Measurements from ENCODE around the gene IGFL4.

DNA sequence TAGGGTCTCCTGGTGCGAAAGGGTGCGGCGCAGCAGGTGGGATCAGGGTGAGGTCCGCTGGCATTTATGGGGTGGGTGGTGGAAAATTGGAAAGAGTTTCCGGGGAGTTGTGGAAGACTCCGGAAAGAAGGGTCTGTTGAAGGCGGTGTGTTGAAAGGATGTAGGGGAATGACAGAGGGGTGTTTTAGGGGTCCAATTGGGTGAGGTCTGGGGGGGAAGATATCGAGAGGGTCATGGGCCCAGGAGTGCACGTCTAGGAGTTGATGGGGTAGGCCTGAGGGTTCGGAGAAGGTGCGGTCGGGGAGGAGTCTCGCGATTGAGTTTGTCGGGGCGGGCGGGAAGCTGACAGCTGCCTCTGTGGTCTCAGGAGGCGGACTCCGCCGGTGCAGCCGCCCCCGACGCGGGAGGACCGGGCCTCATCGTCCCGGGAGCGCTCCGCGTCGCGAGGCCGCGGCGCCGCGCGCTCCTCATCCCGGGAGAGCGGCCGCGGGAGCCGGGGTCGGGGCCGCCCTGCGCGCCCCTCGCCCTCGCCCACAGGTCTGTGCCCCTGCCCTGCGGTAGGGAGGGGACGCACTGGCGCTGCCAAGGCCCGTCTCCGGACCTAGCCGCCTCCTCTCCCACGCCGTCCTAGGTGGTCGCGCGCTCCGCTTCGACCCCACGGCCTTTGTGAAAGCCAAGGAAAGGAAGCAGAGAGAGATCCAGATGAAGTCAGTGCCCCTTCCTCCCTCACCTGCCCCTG lies 24.9 kb downstream of the IGFL4 start:
- TF ChIP-seq, protein P1, sequence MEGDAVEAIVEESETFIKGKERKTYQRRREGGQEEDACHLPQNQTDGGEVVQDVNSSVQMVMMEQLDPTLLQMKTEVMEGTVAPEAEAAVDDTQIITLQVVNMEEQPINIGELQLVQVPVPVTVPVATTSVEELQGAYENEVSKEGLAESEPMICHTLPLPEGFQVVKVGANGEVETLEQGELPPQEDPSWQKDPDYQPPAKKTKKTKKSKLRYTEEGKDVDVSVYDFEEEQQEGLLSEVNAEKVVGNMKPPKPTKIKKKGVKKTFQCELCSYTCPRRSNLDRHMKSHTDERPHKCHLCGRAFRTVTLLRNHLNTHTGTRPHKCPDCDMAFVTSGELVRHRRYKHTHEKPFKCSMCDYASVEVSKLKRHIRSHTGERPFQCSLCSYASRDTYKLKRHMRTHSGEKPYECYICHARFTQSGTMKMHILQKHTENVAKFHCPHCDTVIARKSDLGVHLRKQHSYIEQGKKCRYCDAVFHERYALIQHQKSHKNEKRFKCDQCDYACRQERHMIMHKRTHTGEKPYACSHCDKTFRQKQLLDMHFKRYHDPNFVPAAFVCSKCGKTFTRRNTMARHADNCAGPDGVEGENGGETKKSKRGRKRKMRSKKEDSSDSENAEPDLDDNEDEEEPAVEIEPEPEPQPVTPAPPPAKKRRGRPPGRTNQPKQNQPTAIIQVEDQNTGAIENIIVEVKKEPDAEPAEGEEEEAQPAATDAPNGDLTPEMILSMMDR (IDR thresholded peaks at IDR 0.05; ENCODE audit: low read length): no peak
- no peak for TF ChIP-seq EZH2phosphoT487 (IDR thresholded peaks at IDR 0.05; ENCODE audit: low read length)

Measured in MM.1S (cell line).